ENCODE data around the gene RSBN1. TPM values are rescaled to one million over a fixed set of nuclear protein-coding genes. Genes with fewer than 3 reads are reported as not detected.

Gene RSBN1
- total RNA-seq, 1 experiment from 2014 or later = 13.6 TPM

DNA sequence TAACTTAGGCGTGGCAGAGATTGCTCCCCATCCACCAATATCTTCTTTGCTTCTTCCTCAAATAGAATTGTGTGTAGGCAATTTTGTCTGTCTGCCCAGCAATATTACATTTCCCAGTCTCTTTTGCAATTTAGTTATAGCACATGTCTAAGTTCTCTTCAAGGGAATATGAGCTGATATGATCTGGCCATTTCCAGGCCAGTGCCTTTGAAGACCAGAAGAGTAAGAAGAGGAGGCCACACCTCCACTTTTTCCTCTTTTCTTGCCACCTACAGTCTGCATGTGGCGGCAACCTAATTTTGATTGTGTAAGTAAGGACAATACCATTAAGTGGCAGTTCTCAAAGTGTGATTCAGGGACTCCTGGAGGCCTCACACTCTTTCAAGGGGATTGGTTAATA lies 6.3 kb upstream of the RSBN1 start:
- no peak for DNase-seq (ENCODE audit: low spot score)
- in situ Hi-C loops (cut with HindIII; ENCODE audit: low sequenced_read_pairs) = no loop called here

DNA sequence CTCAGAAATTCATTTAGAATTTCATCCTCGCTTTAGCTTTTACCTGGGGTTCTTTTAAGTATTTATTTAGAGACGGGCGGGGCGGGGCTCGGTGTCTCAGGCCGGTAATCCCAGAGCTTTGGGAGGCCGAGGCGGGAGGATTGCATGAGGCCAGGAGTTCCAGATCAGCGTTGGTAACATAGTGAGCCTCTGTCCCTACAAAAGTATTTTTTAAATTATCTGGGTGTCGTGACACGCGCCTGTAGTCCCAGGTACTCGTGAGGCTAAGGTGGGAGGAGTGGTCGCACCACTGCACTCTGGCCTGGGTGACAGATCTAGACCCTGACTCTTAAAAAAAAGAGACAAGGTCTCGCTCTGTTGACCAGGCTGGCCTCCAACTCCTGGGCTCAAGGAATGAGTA lies 942 bp upstream of the RSBN1 start:
- in situ Hi-C loops (cut with HindIII; ENCODE audit: low sequenced_read_pairs) = no loop called here
- DNase-seq (ENCODE audit: low spot score) = no peak

DNA sequence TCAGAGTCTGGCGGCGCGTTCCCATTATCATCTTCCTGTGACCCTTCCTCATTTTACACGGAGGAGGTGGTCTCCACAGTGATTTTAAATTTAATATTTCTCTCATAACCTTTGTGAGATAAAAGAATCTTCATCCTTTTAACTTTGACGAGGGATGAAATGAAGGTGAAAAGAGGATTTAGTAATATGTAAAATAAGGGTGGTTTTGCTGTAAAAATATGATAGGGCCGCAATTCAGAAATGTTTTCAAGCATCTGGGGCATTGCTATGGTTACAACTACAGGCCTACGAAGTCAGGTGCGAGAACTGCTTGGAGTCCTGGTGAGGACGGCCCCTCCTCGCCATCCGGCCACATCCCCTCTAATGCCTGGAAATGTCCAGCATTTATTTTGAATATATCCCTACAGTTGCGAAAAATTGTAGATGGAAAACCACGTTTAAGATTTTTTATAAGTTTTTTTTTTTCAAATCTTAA lies 422 bp upstream of the RSBN1 start:
- in situ Hi-C loops (cut with HindIII; ENCODE audit: low sequenced_read_pairs) = no loop called here
- no peak for DNase-seq (ENCODE audit: low spot score)

DNA sequence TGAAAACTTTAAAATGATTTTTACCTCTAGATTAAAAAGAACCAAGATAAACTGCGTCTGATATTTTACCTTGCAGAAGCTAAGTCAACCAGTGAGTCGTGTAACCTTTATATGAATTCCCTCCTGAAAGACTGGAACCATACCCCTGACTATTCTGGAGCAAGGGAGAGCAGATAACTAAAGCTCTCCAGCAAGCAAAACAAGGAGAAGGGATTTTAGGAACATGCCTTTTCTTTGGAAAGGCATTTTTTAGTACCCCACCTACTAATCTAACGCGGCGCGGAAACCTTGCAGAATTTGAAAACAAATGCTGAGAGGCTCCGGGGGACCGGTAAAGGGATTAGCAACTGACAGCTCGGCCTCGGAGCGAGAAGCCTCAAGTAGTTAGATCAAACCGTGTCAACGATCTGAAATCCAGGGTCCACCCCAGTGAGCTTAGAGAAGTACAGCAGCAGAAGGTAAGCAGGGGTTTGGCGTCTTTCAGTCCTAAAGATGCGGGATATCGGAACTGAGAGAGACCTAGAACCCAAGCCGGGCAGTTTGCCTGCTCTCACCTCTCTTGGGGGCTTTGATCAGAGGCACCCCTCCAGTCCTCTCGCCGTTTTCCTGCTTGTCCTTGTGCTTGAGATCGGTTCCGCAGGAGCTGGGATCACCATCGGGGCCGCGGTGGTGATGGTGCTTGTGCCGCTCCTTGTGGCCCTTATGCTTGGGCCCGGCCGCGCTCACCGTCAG lies 954 bp downstream of the RSBN1 start:
- in situ Hi-C loops (cut with HindIII; ENCODE audit: low sequenced_read_pairs) = no loop called here
- DNase-seq (ENCODE audit: low spot score) = peak; percentile 45

DNA sequence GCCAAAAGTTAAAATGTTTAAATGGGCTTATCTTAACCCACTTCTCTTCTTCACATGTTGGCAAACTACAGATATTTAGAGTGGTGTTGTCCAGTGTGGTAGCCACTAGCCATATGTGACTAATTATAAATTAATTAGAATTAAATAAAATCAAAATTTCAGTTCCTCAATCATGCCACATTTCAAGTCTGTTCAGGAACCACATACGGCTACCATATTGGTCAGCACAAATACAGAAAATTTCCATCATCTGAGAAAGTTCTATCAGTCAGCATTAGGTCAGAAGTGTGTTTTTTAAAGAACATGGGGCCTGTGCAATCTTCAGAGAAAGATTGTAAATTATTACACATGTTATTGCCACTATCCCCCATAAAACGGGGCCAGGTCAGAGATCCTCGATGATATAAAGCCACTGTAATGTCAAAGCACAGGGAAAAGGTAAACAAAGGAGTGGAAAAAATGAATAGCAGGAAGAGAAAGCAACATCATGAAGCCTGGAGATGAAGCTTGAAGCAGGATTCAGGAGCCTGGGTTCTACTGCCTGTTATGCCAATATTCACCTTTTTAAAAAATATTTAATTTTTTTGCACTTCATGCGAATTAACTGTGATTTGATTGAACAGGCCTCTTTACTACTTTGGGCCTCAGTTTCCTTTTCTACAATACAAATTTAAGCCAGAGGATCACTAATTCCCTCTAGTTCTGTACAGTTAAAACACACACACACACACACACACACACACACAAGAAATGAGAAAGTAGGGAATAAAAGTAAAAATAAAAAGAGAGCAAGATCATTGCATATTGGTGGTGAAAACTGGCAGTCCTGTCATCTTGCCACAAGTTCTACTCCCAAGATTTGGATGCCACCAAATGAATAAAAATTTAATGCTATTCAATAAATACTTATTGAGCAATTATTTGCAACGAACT lies 2.3 kb downstream of the RSBN1 start:
- in situ Hi-C loops (cut with HindIII; ENCODE audit: low sequenced_read_pairs) = no loop called here

DNA sequence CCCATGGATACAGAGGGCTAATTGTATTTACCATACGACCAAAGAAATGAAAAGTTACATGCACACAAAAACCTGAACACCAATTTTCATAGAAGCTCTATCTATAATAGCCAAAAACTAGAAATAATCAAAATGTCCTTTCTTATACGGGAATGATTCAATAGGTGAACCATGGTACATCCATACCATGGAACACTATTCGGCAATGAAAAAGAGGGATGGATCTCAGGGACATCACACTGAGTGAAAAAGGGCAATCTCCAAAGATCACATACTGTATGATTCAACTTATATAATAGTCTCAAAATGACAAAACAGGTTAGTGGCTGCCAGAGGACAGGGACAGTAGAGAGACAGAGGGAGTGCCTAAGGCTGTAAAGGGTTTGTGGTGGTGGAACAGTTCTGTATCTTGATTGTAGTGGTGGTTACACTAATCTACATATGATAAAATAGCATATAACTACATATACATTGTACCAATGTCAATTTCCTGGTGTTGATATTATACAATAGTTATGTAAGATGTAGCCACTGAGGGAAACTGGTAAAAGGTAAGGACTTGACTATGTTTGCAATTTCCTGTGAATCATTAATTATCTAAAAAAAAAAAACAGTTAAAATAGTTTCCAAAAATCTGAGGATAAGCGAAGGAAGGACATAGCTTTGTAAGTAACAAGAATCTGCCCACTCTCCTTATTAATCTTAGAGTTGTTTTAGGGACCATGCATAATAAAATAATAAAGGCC lies 3.7 kb downstream of the RSBN1 start:
- in situ Hi-C loops (cut with HindIII; ENCODE audit: low sequenced_read_pairs) = no loop called here
- no peak for DNase-seq (ENCODE audit: low spot score)

More for the DNA sequence above, 2.3 kb downstream of the RSBN1 start:
- no peak for DNase-seq (ENCODE audit: low spot score)

DNA sequence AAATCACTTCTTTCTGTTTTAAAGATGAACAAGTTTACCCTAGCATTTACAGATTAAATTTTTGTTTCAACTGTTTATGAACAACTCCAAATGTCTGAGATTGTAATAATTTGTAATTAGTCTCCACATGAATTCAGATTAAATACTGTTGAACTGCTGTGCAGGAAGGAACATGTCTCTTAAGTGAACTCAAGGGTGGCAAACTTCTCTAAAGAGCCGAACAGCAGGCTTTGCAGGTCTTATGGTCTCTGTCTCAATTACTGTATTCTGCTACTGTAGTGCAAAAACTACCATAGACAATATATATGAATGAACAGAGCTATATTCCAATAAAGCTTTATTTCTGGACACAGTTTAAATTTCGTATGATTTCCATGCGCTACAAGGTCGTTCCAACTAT lies 6.6 kb downstream of the RSBN1 start:
- in situ Hi-C loops (cut with HindIII; ENCODE audit: low sequenced_read_pairs) = no loop called here
- no peak for DNase-seq (ENCODE audit: low spot score)

DNA sequence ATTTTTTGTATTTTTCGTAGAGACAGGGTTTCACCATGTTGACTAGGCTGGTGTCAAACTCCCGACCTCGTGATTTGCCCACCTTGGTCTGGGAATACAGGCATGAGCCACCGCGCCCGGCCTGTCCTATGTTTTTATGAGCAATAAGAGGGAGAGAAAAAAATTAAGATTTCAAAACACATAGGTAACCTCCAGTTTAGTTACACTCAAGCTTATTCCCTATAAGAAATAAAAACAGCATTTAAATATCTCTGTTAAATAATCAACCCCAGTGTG lies 7.1 kb downstream of the RSBN1 start:
- no peak for DNase-seq (ENCODE audit: low spot score)
- in situ Hi-C loops (cut with HindIII; ENCODE audit: low sequenced_read_pairs) = no loop called here

DNA sequence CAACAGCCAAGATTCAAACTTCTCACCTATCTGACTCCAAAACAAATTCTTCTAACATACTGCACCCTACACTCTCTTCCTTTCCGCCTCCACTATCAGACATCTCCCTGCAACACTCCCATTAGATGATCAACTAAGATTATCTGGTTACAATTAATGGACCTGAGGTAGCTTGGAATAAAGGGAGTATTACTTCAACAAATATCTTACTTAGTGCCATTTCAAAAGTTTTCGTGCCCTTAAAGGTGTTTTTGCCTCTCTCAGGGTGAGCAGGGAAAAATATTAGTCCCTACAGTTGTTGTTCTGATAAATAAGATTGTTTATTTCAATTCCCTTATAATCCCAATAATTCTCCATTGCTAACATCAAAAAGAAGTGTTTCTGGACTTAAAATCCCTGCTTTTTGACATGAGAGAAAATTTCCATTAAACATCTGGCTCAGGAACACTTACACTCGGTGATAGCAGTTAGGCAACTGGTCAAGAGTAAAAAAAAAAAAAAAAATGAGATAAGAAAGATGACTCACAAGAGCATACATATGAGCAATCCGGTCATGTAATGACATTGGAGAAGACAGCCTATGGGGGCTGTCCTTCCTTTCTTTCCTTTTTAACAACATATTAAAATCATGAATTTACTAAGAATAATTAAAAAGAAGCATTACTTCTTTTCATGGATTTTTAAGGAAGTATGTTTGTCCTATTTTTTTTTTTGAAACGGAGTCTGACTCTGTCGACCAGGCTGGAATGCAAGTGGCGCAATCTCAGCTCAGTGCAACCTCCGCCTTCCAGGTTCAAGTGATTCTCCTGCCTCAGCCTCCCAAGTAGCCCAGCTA lies 7.6 kb downstream of the RSBN1 start:
- DNase-seq (ENCODE audit: low spot score) = no peak
- in situ Hi-C loops (cut with HindIII; ENCODE audit: low sequenced_read_pairs) = no loop called here

DNA sequence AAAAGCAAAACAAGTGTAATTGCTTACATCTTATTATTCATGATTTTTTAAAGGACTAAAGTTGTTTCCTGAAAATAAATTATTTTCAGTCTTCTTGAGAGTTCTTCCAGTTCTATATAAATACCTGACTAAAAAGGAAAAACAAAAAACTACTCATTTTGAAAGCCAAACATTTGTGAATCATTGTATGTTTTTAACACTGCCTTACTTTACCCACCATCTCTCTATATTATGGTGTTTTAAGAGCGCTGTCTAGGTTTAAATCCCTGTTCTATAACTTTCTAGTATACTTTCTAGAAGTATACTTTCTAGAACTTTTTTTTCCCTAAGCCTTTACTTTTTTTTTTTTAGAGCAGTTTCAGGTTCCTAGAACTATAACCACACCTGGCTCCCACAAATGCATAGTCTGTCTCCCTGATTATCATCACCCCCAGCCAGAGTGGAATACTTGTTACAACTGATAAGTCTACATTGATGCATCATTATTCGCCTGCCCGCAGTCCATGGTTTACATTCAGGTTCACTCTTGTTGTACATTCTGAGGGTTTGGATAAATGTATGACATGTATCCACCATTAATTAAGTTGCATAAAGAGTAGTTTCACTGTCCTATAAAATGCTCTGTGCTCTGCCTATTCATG lies 9.8 kb downstream of the RSBN1 start:
- no peak for DNase-seq (ENCODE audit: low spot score)
- in situ Hi-C loops (cut with HindIII; ENCODE audit: low sequenced_read_pairs) = no loop called here

DNA sequence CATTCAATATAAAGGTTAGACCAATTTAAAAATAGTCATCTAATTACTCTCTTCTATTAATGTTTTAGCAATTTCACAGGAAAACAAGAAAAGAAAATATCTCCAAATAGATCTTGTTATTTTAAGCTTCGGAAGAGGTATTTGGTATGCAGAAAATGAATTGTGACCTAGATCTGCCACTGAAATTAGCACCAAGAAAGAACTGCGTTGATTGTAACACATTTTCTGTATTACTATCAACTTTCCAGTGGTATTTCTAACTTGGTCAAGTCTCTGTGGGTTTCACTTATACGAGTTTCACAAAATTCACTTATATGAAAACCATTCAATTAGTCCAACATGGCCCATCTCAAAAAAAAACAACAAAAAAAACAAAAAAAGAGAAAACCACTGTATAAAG lies 11.8 kb downstream of the RSBN1 start:
- no peak for DNase-seq (ENCODE audit: low spot score)
- in situ Hi-C loops (cut with HindIII; ENCODE audit: low sequenced_read_pairs) = no loop called here

DNA sequence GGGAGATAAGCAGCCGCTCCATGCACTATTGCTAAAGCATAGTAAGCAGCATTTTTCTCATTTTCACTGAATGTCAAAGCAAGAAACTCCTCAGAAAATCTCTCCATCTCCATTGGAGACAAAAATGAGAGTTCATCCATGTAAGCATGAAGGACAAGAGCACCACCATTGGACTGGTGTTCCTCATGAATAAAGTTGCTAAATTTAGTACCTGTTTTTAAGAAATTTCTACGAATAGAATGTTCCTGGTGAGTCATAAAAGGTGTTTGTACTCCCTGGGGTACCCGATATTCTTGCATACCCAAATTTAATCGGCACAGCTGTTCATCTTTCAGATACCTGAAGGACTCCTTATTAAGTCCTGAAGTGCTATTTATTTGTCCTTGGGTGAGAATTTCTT lies 14.8 kb downstream of the RSBN1 start:
- in situ Hi-C loops (cut with HindIII; ENCODE audit: low sequenced_read_pairs) = no loop called here
- DNase-seq (ENCODE audit: low spot score) = no peak

DNA sequence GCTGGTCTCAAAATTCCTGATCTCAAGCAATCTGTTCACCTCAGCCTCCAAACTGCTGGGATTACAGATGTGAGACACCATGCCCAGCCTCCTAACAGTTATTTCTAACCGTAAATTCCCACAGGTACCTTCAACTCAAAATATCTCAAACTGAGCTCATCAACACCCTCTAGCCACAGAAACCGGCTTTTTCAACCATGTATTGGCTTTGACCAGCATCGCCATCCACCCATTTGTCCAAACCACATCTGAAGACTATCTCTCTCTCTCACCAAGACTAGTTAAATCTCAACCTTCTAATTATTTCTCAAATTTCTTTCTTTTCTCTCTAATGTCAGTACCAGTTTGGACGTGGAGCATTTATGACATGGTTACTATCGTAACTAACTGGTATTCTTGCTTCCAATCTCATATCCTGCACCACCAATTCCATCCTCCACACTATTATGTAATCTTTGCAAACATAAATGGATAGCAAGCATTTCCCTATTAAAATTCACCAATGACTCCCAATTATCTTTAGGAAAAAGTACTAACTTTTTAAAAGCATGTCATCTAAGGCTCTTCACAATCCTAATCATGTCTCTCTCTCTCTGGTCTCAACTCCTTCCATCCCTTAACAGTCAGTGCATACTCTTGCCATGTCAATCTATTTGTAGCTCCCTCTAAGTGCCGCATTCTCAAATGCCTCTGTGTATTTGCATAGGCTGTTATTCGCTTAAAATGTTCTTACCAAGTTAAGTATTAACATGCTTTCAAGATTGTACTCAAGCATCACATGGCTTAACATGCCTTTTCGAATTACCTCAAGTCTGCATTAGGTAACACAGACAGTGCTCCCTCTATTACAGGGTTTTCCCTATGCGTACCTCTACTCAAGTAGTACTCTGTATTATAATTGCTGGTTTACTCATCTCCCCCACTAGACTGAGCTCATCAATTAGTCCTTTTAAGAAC lies 18.1 kb downstream of the RSBN1 start:
- in situ Hi-C loops (cut with HindIII; ENCODE audit: low sequenced_read_pairs) = no loop called here
- DNase-seq (ENCODE audit: low spot score) = no peak

DNA sequence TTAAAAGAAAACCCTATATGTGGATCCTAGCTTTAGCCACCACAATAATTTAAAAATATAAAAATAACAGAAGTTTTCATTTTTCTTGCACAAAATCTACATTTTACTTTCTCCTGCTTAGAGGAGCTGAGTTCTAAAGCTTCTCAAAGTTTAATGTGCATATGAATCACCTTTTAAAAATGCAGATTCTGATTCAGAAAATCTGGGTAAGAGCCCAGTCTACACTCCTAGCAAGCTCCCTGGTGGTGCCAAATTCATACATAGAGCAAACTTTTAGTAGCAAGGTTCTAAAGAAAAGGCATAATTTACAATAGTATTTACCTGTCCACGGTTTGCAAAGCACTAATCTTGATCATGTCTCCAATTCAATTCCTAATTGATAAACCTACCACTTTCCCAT lies 19.3 kb downstream of the RSBN1 start:
- DNase-seq (ENCODE audit: low spot score) = no peak
- in situ Hi-C loops (cut with HindIII; ENCODE audit: low sequenced_read_pairs) = no loop called here

DNA sequence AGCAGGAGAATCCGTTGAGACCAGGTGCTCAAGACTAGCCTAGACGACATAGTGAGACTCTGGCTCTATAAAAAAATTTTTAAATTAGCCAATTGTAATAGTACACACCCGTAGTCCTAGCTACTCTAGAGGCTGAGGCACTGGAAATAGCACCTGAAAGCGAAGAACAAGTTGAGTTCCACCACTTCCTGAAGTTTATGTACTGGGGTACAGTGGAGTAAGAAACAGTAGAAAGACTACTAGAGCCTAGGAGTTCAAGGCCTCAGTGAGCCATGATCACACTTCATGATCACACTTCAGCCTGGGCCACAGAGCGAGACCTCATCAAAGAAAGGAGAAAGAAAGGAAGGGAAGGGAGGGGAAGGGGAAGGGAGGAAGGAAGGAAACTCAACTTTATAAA lies 19.8 kb downstream of the RSBN1 start:
- in situ Hi-C loops (cut with HindIII; ENCODE audit: low sequenced_read_pairs) = no loop called here
- DNase-seq (ENCODE audit: low spot score) = no peak

DNA sequence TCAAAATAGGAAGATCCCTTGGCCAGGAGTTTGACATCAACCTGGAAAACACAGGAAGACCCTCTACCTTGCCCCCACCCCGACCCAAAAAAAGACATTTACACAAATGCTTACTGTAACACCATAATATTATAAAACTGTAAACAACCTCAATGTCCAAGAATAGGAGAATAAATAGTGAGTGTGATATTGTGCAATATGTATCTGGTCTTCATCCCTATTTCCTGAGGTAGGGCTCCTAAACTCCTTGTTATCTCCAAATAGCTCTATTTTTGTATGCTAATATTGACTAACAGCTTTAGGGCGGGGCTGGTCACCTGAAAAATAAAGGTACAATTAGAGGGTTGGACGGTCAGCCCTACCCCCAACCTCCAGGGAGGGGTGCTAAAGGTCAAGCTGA lies 23.5 kb downstream of the RSBN1 start:
- in situ Hi-C loops (cut with HindIII; ENCODE audit: low sequenced_read_pairs) = no loop called here

DNA sequence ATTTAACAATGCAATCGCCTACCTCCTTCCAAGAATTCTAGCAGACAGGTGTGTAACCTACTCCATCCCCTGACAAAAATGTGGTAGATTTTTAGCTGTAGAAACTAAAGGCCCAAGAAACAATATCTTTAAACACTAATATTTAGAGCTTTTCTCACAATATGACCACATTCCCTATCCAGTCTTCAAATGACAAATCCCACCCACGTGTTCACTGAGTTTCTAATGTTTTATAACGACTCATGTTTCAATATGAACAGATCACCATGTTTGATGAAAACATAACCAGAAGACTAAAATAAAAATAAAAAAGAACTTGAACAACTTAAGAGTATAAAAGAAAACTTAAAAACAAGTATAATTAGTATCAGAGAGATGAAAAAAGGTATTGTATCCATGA lies 24.6 kb downstream of the RSBN1 start:
- in situ Hi-C loops (cut with HindIII; ENCODE audit: low sequenced_read_pairs) = no loop called here

More for the DNA sequence above, 23.5 kb downstream of the RSBN1 start:
- DNase-seq (ENCODE audit: low spot score) = no peak

DNA sequence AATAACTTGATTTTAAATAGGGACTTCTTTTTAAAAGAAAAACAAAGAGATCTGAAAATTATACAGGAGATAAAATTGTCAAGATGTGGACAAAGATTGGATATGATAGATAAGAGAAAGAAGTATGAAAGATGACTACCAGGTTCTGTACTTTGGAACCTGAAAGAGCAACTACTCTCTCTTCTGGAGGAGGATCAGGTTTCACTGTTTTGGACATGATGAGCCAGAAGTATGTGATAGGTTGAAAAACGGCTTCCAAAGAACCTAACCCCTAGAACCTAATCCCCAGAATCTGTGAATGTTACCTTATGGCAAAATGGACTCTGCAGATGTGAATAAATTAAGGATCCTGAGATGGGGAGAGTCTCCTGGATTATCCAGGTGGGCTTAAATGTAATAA lies 26.2 kb downstream of the RSBN1 start:
- in situ Hi-C loops (cut with HindIII; ENCODE audit: low sequenced_read_pairs) = no loop called here
- DNase-seq (ENCODE audit: low spot score) = no peak

More for the DNA sequence above, 24.6 kb downstream of the RSBN1 start:
- no peak for DNase-seq (ENCODE audit: low spot score)

Data from G401 (cell line).